ENCODE results near the gene TARBP1. TPM values are rescaled to one million over a fixed set of nuclear protein-coding genes. Genes with fewer than 3 reads are reported as not detected.

TARBP1 gene
- polyA plus RNA-seq, 2 of the 4 experiments (the other 2 are of a cell fraction) = 22.4 to 41.1 TPM

- TF ChIP-seq ZSCAN20 (CRISPR knock-in tag; IDR thresholded peaks at IDR 0.05) (no peak), PBX3 (IDR thresholded peaks at IDR 0.05) (no peak), USF2 (IDR thresholded peaks at IDR 0.05) (no peak), ESRRA (IDR thresholded peaks at IDR 0.05; ENCODE audit: borderline replicate concordance, low read length) (no peak), ELK1 (IDR thresholded peaks at IDR 0.05; ENCODE audit: low read depth, low read length) (no peak), CBX2 (IDR thresholded peaks at IDR 0.05; ENCODE audit: borderline replicate concordance, low read depth) (no peak), HDAC2 (IDR thresholded peaks at IDR 0.05) (no peak), RNF2 (IDR thresholded peaks at IDR 0.05; ENCODE audit: borderline replicate concordance, low read depth) (no peak), HOXB13 (CRISPR knock-in tag; IDR thresholded peaks at IDR 0.05; ENCODE audit: low read depth) (0 out of 2 replicates have a peak, but pooled peaks have one; percentile 31), RFX5 (IDR thresholded peaks at IDR 0.05) (no peak), FOSB (CRISPR knock-in tag; IDR thresholded peaks at IDR 0.05) (no peak), NFE2L2 (conservative IDR thresholded peaks at IDR 0.05; ENCODE audit: low read length) (no peak), FOXS1 (CRISPR knock-in tag; IDR thresholded peaks at IDR 0.05) (no peak)
These were observed at the start of gene TARBP1 (continued) for GRCh38 chr1:234478481-234479309.

GRCh38 chr1:234528074-234528865 is 49.3 kb upstream of the TARBP1 start:
- TF ChIP-seq ATOH8 (CRISPR knock-in tag; IDR thresholded peaks at IDR 0.05; ENCODE audit: low read depth) (no peak), EHF (CRISPR knock-in tag; IDR thresholded peaks at IDR 0.05) (no peak), FOSL2 (IDR thresholded peaks at IDR 0.05) (no peak), FOSL2 (CRISPR knock-in tag; IDR thresholded peaks at IDR 0.05) (no peak), CBX8 (IDR thresholded peaks at IDR 0.05) (no peak), ESRRA (IDR thresholded peaks at IDR 0.05; ENCODE audit: borderline replicate concordance, low read length) (no peak), HEYL (CRISPR knock-in tag; IDR thresholded peaks at IDR 0.05) (no peak), RNF2 (IDR thresholded peaks at IDR 0.05; ENCODE audit: borderline replicate concordance, low read depth) (no peak), JUNB (IDR thresholded peaks at IDR 0.05) (no peak), RCOR1 (IDR thresholded peaks at IDR 0.05; ENCODE audit: low read depth, low read length) (no peak), ZSCAN20 (CRISPR knock-in tag; IDR thresholded peaks at IDR 0.05) (no peak), FOXS1 (CRISPR knock-in tag; IDR thresholded peaks at IDR 0.05) (no peak), POLR2AphosphoS2 (conservative IDR thresholded peaks at IDR 0.05; ENCODE audit: low read length) (no peak), BHLHE40 (IDR thresholded peaks at IDR 0.05; ENCODE audit: low read depth, low read length) (no peak), RAD21 (conservative IDR thresholded peaks at IDR 0.05 in 1 of 2, IDR thresholded peaks at IDR 0.05 in 1 of 2) (no peak), SMC3 (IDR thresholded peaks at IDR 0.05) (no peak), SREBF2 (IDR thresholded peaks at IDR 0.05) (no peak), CHD2 (IDR thresholded peaks at IDR 0.05; ENCODE audit: low read length, partially characterized antibody) (no peak), FOSB (CRISPR knock-in tag; IDR thresholded peaks at IDR 0.05) (no peak)
- ChIA-PET POLR2A (no interaction called here), CTCF (interaction anchor here (1.1 kb wide), 1 partner anchor 29 kb away, joined by 4 read pairs; no protein-coding TSS in a partner anchor)
- no peak for DNase-seq (ENCODE audit: low read depth in 1 of 2, low spot score in 1 of 2)
- 0 out of 3 replicates have a peak, but pooled peaks cover 2% of the 10 kb centered on the region for H3K9me3 ChIP-seq
- peaks cover 19% of the 10 kb centered on the region for H3K4me1 ChIP-seq
- H3K4me3 ChIP-seq = no peak overlapping the region
- peak overlapping the region in 1 of 2 experiments; percentile 55; a peak in 3 of 6 replicates for H3K27ac ChIP-seq
- 80% methylated on average over 14 of the region's 14 CpGs for WGBS (ENCODE audit: missing lambda C conversion rate)
- FAIRE-seq = no peak
- H3K4me2 ChIP-seq = no peak overlapping the region
- ATAC-seq = no peak
